IMR-90 (cell line): ENCODE data around the gene GGTA1. TPM values are rescaled to one million over a fixed set of nuclear protein-coding genes. Genes with fewer than 3 reads are reported as not detected.

Source experiments
- ATAC-seq: fragments of 200-7000 bp; cut with Tn5 transposase; 2 replicates; pipeline ENCODE4 v1.9.1; 2020; ENCODE audit warnings: low read depth, mild to moderate bottlenecking, moderate library complexity
- BruUV-seq: library from RNA; stranded (reverse); fragments of 400-500 nt; replicated peaks from 2 replicates; lab custom pipeline; 2021; lab: Mats Ljungman, UMichigan
- CTCF ChIA-PET: fragments of 300-600 bp; formaldehyde crosslinking; extraction: SDS; loops from one replicate; lab custom pipeline; 2021; ENCODE audit warnings: antibody characterized with exemption; lab: Yijun Ruan, JAX
- POLR2A ChIA-PET: fragments of 300-600 bp; sonication (Branson Sonifier 250); formaldehyde crosslinking; loops from one replicate; lab custom pipeline; 2022; ENCODE audit warnings: antibody characterized with exemption; ENCODE audit not compliant: unreplicated experiment; lab: Charles Lee
- DNase-seq: peaks from one replicate; pipeline ENCODE4 v3.0.0; 2013
- H2AFZ ChIP-seq: replicated peaks from 2 replicates; pipeline ENCODE3; 2013; ENCODE audit warnings: low read length, mild to moderate bottlenecking; ENCODE audit not compliant: poor library complexity
- H2AK5ac ChIP-seq: 2 replicates; pipeline ENCODE4 v1.6.1; 2013; ENCODE audit warnings: low read depth, low read length, inconsistent platforms
- H2AK9ac ChIP-seq: replicated peaks from 2 replicates; pipeline ENCODE3; 2013; ENCODE audit warnings: mild to moderate bottlenecking, low read depth, low read length, moderate library complexity; ENCODE audit not compliant: poor library complexity
- H2BK120ac ChIP-seq: 2 replicates; pipeline ENCODE4 v1.6.1; 2013; ENCODE audit warnings: low read depth, low read length, inconsistent platforms
- H2BK15ac ChIP-seq: 3 replicates; pipeline ENCODE4 v1.6.1; 2013; ENCODE audit warnings: low read depth, low read length, inconsistent platforms
- H2BK20ac ChIP-seq: 2 replicates; pipeline ENCODE4 v1.6.1; 2013; ENCODE audit warnings: low read depth, mild to moderate bottlenecking, inconsistent platforms, low read length, moderate library complexity
- H2BK5ac ChIP-seq: 2 replicates; pipeline ENCODE4 v1.6.1; 2013; ENCODE audit warnings: mild to moderate bottlenecking, low read depth, low read length, inconsistent platforms; ENCODE audit not compliant: poor library complexity, severe bottlenecking
- H3K14ac ChIP-seq: replicated peaks from 2 replicates; pipeline ENCODE4 v1.6.1; 2013; ENCODE audit warnings: low read depth, low read length, inconsistent platforms
- H3K18ac ChIP-seq: 2 replicates; pipeline ENCODE4 v1.6.1; 2013; ENCODE audit warnings: low read depth, low read length, control low read depth
- H3K23ac ChIP-seq: 2 replicates; pipeline ENCODE4 v1.6.1; 2013; ENCODE audit warnings: low read depth, low read length, inconsistent platforms
- H3K27ac ChIP-seq: 2 replicates; pipeline ENCODE4 v1.5.1; 2013; ENCODE audit warnings: mild to moderate bottlenecking, control low read depth, low read length; ENCODE audit not compliant: insufficient read depth
- H3K27me3 ChIP-seq: 2 replicates; pipeline ENCODE4 v1.6.1; 2013; ENCODE audit warnings: low read length; ENCODE audit not compliant: control insufficient read depth, insufficient read depth
- H3K36me3 ChIP-seq: 2 replicates; pipeline ENCODE4 v1.6.1; 2013; ENCODE audit warnings: low read length, mixed read lengths; ENCODE audit not compliant: control insufficient read depth, insufficient read depth
- H3K4ac ChIP-seq: 2 replicates; pipeline ENCODE4 v1.6.1; 2013; ENCODE audit warnings: low read depth, low read length, inconsistent platforms
- H3K4me1 ChIP-seq: 2 replicates; pipeline ENCODE4 v1.6.1; 2013; ENCODE audit warnings: low read length, mixed read lengths; ENCODE audit not compliant: control insufficient read depth, insufficient read depth
- H3K4me2 ChIP-seq: 2 replicates; pipeline ENCODE4 v1.6.1; 2013; ENCODE audit warnings: low read depth, mild to moderate bottlenecking, control low read depth, low read length, moderate library complexity
- H3K4me3 ChIP-seq: 2 replicates; pipeline ENCODE4 v1.5.1; 2013; ENCODE audit warnings: low read depth, mild to moderate bottlenecking, control low read depth, low read length, moderate library complexity; ENCODE audit not compliant: insufficient read depth
- H3K56ac ChIP-seq: 2 replicates; pipeline ENCODE4 v1.6.1; 2013; ENCODE audit warnings: low read length, inconsistent platforms; ENCODE audit not compliant: insufficient read depth; ENCODE audit errors: extremely low read depth
- H3K79me1 ChIP-seq, 2 experiments: 2 replicates each; pipeline ENCODE4 v1.6.1; 2013; ENCODE audit warnings: low read length in 2 of 2, inconsistent platforms in 1 of 2, low read depth in 1 of 2
- H3K9ac ChIP-seq: 2 replicates; pipeline ENCODE4 v1.6.1; 2013; ENCODE audit warnings: low read depth, low read length, control low read depth
- H3K9me1 ChIP-seq: 2 replicates; pipeline ENCODE4 v1.6.1; 2013; ENCODE audit warnings: low read length, inconsistent platforms; ENCODE audit not compliant: insufficient read depth
- H3K9me3 ChIP-seq: 2 replicates; pipeline ENCODE4 v1.6.1; 2013; ENCODE audit warnings: low read length; ENCODE audit not compliant: control insufficient read depth, insufficient read depth
- H4K20me1 ChIP-seq: 2 replicates; pipeline ENCODE4 v1.6.1; 2013; ENCODE audit warnings: low read length, inconsistent platforms; ENCODE audit not compliant: insufficient read depth
- H4K5ac ChIP-seq: 2 replicates; pipeline ENCODE4 v1.6.1; 2013; ENCODE audit warnings: mild to moderate bottlenecking, low read depth, low read length, control low read depth
- H4K8ac ChIP-seq, 2 experiments: 2 replicates each; pipeline ENCODE4 v1.6.1; 2013; ENCODE audit warnings: low read depth in 2 of 2, low read length in 2 of 2, control low read depth in 1 of 2, inconsistent platforms in 1 of 2
- H4K91ac ChIP-seq: 2 replicates; pipeline ENCODE4 v1.6.1; 2013; ENCODE audit warnings: low read depth, low read length, inconsistent platforms; ENCODE audit not compliant: insufficient read depth
- CEBPB ChIP-seq: IDR thresholded peaks from 2 replicates; pipeline ENCODE4 v1.6.1; 2012; ENCODE audit warnings: low read depth, low read length, improper control_type of control experiment
- MAFK ChIP-seq: IDR thresholded peaks from 2 replicates; pipeline ENCODE4 v1.6.1; 2012; ENCODE audit warnings: low read depth, low read length, improper control_type of control experiment
- RCOR1 ChIP-seq: IDR thresholded peaks from 2 replicates; pipeline ENCODE4 v1.6.1; 2012; ENCODE audit warnings: mild to moderate bottlenecking, low read length, improper control_type of control experiment; ENCODE audit not compliant: insufficient replicate concordance
- WGBS, 2 experiments: methylation state at CpG; one replicate each; pipeline versions ENCODE4 v1.1.5 to v1.1.7; 2013; ENCODE audit warnings: missing lambda C conversion rate in 2 of 2; ENCODE audit not compliant: insufficient read length in 1 of 2; ENCODE audit errors: extremely low coverage in 2 of 2; 5-methylcytosine and 5-hydroxymethylcytosine counted together
- dilution Hi-C: fragments of 300-500 bp; cut with HindIII; formaldehyde crosslinking; loops from one replicate; pipeline ENCODE4 v1.14.3; 2018; ENCODE audit warnings: low sequenced_read_pairs; ENCODE audit not compliant: unreplicated experiment
- in situ Hi-C: fragments of 300-500 bp; cut with MboI; formaldehyde crosslinking; loops from 3 replicates; pipeline ENCODE4 v1.14.3; 2019; ENCODE audit warnings: low sequenced_read_pairs, inconsistent platforms, mixed read lengths
- intact Hi-C: fragments of 100-400 bp; cut with micrococcal nuclease; formaldehyde crosslinking; loops from 2 replicates; pipeline ENCODE4 v1.10.0; 2022
- polyA plus RNA-seq, 3 experiments: library from polyadenylated mRNA; depleted of rRNA; stranded (reverse); fragments of >200 nt; gene quantifications; 2 replicates each; pipeline ENCODE4 v1.2.3, GENCODE V29; 2012; ENCODE audit warnings: low replicate concordance in 1 of 3
- total RNA-seq: library from RNA; depleted of rRNA; stranded (reverse); fragments of >200 nt; gene quantifications from 2 replicates; pipeline ENCODE4 v1.2.3, GENCODE V29; 2012

Gene GGTA1
- total and polyA plus RNA-seq, 2 of the 4 experiments (the other 2 are of a cell fraction): not detected

DNA sequence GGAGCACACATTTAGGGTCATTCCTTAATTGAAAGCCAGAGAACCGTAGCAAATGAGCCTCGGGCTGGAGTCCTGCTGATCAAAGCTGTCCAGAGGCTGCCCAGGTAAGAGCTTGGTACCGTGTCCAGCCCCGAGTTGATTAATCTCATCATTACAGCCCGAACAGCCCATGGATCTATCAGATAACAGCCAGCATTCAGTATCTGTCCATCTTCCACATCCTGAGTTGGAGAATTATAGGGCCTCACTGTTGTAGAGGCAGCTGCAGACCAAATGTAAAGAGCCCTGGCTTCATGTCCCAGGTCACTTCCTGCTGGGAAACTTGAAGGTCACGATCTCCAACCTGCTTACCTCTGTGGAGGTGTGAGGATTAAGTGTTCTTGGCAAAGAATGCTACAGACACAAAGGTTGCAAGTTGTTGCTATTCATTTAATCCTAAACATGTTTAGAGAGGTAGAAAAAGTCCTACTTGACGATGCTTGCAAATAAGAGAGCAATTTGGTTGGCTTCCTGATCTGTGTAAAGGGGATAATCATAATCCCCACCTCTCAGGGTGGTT is 16.1 kb downstream of the GGTA1 start:
- H3K4me2 ChIP-seq: no peak overlapping the region
- H3K36me3 ChIP-seq: no peaks in the 10 kb centered on the region
- H3K9me3 ChIP-seq: no peaks in the 10 kb centered on the region
- H2BK20ac ChIP-seq: no peak overlapping the region
- POLR2A ChIA-PET: no interaction called here
- no peak for TF ChIP-seq CEBPB
- TF ChIP-seq MAFK: no peak
- TF ChIP-seq RCOR1: no peak
- no TSS peak for BruUV-seq
- H3K56ac ChIP-seq: no peak overlapping the region
- no peak overlapping the region for H4K91ac ChIP-seq
- no peak for DNase-seq
- dilution Hi-C loops (no loop called here), intact Hi-C loops (no loop called here), in situ Hi-C loops (no loop called here)
- no peak overlapping the region for H2AFZ ChIP-seq
- H3K4ac ChIP-seq: no peak overlapping the region
- no peaks in the 10 kb centered on the region for H3K9me1 ChIP-seq
- H2BK5ac ChIP-seq: no peak overlapping the region
- H3K79me1 ChIP-seq: no peaks in the 10 kb centered on the region
- 69% methylated on average over 2 of the region's 7 CpGs; no CpG with 5 or more reads in 1 of the 2 experiments for WGBS, 2 experiments
- H3K23ac ChIP-seq: no peak overlapping the region
- no peak overlapping the region for H3K9ac ChIP-seq
- no peaks in the 10 kb centered on the region for H3K4me1 ChIP-seq
- H4K8ac ChIP-seq: no peak overlapping the region
- no peak overlapping the region for H3K14ac ChIP-seq
- no peak overlapping the region for H2AK9ac ChIP-seq
- no peak overlapping the region for H3K27ac ChIP-seq
- no peak overlapping the region for H2BK120ac ChIP-seq
- peaks cover 38% of the 10 kb centered on the region for H3K27me3 ChIP-seq
- no peak overlapping the region for H3K4me3 ChIP-seq
- no peak overlapping the region for H2BK15ac ChIP-seq
- no peak overlapping the region for H3K18ac ChIP-seq
- H4K20me1 ChIP-seq: no peaks in the 10 kb centered on the region
- no peak overlapping the region for H2AK5ac ChIP-seq
- no peak overlapping the region for H4K5ac ChIP-seq
- CTCF ChIA-PET: no interaction called here
- ATAC-seq: no peak
